HepG2 (cell line): Measurements from ENCODE around the gene SOX9. TPM values are rescaled to one million over a fixed set of nuclear protein-coding genes. Genes with fewer than 3 reads are reported as not detected.
A peak's percentile ranks its signal among the peaks of the same experiment; 100 is the strongest.

Experiments
- ATAC-seq: fragments of 200-7000 bp; cut with Tn5 transposase; 3 replicates; pipeline ENCODE4 v1.9.1; 2020; ENCODE audit warnings: mild to moderate bottlenecking, moderate library complexity
- BruUV-seq: library from RNA; stranded (reverse); fragments of 400-500 nt; replicated peaks from 2 replicates; lab custom pipeline; 2021; lab: Mats Ljungman, UMichigan
- CTCF ChIA-PET: fragments of 300-600 bp; formaldehyde crosslinking; extraction: SDS; loops from one replicate; lab custom pipeline; 2021; ENCODE audit warnings: low total read pairs, inconsistent platforms, low intra/inter-chr PET ratio; lab: Yijun Ruan, JAX
- POLR2A ChIA-PET: fragments of 350-600 bp; sonication (Branson Sonifier 250); formaldehyde crosslinking; loops from one replicate; lab custom pipeline; 2020; ENCODE audit warnings: antibody characterized with exemption, inconsistent platforms; lab: Yijun Ruan, JAX
- DNase-seq: peaks from one replicate; pipeline ENCODE4 v3.0.0-alpha.2; 2015; ENCODE audit warnings: low spot score
- FAIRE-seq: peaks from 3 replicates; lab custom pipeline; 2011; peaks lifted over from hg19 to GRCh38; lab: Jason Lieb, UNC
- H2AFZ ChIP-seq: one replicate; pipeline ENCODE4 v1.6.1; 2011; ENCODE audit warnings: low read length, inconsistent platforms
- H3K27ac ChIP-seq: fragments of 300-600 bp; 3 replicates; pipeline ENCODE4 v1.8.0; 2011; ENCODE audit warnings: mixed run types, mild to moderate bottlenecking, mixed read lengths, low read length, inconsistent platforms; ENCODE audit not compliant: insufficient read depth; ENCODE audit errors: extremely low read length
- H3K27me3 ChIP-seq, 2 experiments: fragments of 200-600 bp in 1 of 2; 2 replicates in 1 of 2; 3 replicates in 1 of 2; pipeline versions ENCODE4 v1.6.0 to v1.8.0; 2011; ENCODE audit warnings: low read length in 2 of 2, mild to moderate bottlenecking in 2 of 2, moderate library complexity in 2 of 2, inconsistent platforms in 1 of 2; ENCODE audit not compliant: insufficient read depth in 2 of 2, control insufficient read depth in 1 of 2
- H3K36me3 ChIP-seq, 2 experiments: fragments of 200-600 bp in 1 of 2; replicated peaks in 1 of 2; 2 replicates in 1 of 2; 3 replicates in 1 of 2; pipeline versions ENCODE4 v1.5.1 to v1.8.0; 2011; ENCODE audit warnings: low read length in 2 of 2, inconsistent platforms in 1 of 2; ENCODE audit not compliant: insufficient read depth in 2 of 2, control insufficient read depth in 1 of 2
- H3K4me1 ChIP-seq: 2 replicates; pipeline ENCODE4 v1.5.1; 2012; ENCODE audit warnings: low read length, inconsistent platforms; ENCODE audit not compliant: insufficient read depth
- H3K4me2 ChIP-seq: 2 replicates; pipeline ENCODE4 v1.6.0; 2011; ENCODE audit warnings: low read depth, low read length, inconsistent platforms
- H3K4me3 ChIP-seq, 3 experiments: fragments of 200-600 bp in 1 of 3; sonication (generic), shearing (Covaris generic) in 1 of 3; replicated peaks in 1 of 3; 2 replicates each; pipeline ENCODE4 v1.5.1; 2011 to 2016; ENCODE audit warnings: low read length in 3 of 3, inconsistent platforms in 2 of 3, low read depth in 2 of 3, mild to moderate bottlenecking in 2 of 3, control low read depth in 1 of 3, mixed read lengths in 1 of 3; ENCODE audit not compliant: insufficient read depth in 1 of 3
- H3K79me2 ChIP-seq: one replicate; pipeline ENCODE4 v1.6.1; 2011; ENCODE audit warnings: low read length, inconsistent platforms; ENCODE audit not compliant: insufficient read depth
- H3K9ac ChIP-seq: 2 replicates; pipeline ENCODE4 v1.6.0; 2011; ENCODE audit warnings: mild to moderate bottlenecking, low read depth, low read length, inconsistent platforms; ENCODE audit not compliant: insufficient read depth
- H3K9me3 ChIP-seq: 2 replicates; pipeline ENCODE4 v1.5.1; 2012; ENCODE audit warnings: mild to moderate bottlenecking, low read length
- H4K20me1 ChIP-seq: 2 replicates; pipeline ENCODE4 v1.6.0; 2011; ENCODE audit warnings: inconsistent platforms, mild to moderate bottlenecking, low read length, moderate library complexity; ENCODE audit not compliant: insufficient read depth
- ARID3A ChIP-seq: IDR thresholded peaks from 2 replicates; pipeline ENCODE4 v1.6.1; 2012; ENCODE audit warnings: low read depth, low read length, improper control_type of control experiment
- ETS1 ChIP-seq: sonication (generic); formaldehyde crosslinking; IDR thresholded peaks from 2 replicates; pipeline ENCODE4 v1.4.0; 2020; ENCODE audit warnings: missing genetic modification reagents
- KMT2A ChIP-seq: sonication (generic); formaldehyde crosslinking; IDR thresholded peaks from 2 replicates; pipeline ENCODE4 v1.4.0; 2020; ENCODE audit warnings: missing genetic modification reagents
- PAF1 ChIP-seq: IDR thresholded peaks from 2 replicates; pipeline ENCODE4 v1.6.1; 2016; ENCODE audit warnings: missing genetic modification reagents, missing compliant biosample characterization
- RNF219 ChIP-seq: sonication (generic); formaldehyde crosslinking; IDR thresholded peaks from 2 replicates; pipeline ENCODE4 v1.5.0; 2020; ENCODE audit warnings: mild to moderate bottlenecking, missing genetic modification reagents
- RXRA ChIP-seq: sonication (generic); formaldehyde crosslinking; IDR thresholded peaks from 2 replicates; pipeline ENCODE4 v1.5.1; 2020; ENCODE audit warnings: missing genetic modification reagents
- SRSF4 ChIP-seq: fragments of 200-400 bp; formaldehyde crosslinking; IDR thresholded peaks from one replicate; pipeline ENCODE4 v1.6.1; 2018; ENCODE audit warnings: mild to moderate bottlenecking, low read depth, low read length, moderate library complexity; ENCODE audit not compliant: poor library complexity, severe bottlenecking
- TCF12 ChIP-seq, 2 experiments: fragments of 450-650 bp in 1 of 2; sonication (generic) in 1 of 2; formaldehyde crosslinking in 1 of 2; IDR thresholded peaks; 2 replicates each; pipeline versions ENCODE4 v1.6.1 to v1.8.0; 2017 to 2022; ENCODE audit warnings: antibody characterized with exemption in 1 of 2, mild to moderate bottlenecking in 1 of 2, missing genetic modification reagents in 1 of 2, moderate library complexity in 1 of 2
- ZFP62 ChIP-seq: sonication (generic); formaldehyde crosslinking; IDR thresholded peaks from 2 replicates; pipeline ENCODE4 v1.4.0; 2020; ENCODE audit warnings: missing genetic modification reagents
- ZHX1 ChIP-seq: sonication (generic); formaldehyde crosslinking; IDR thresholded peaks from 2 replicates; pipeline ENCODE4 v1.8.1; 2022; ENCODE audit warnings: low read depth, mild to moderate bottlenecking, missing genetic modification reagents
- ZNF382 ChIP-seq: sonication (generic); formaldehyde crosslinking; IDR thresholded peaks from 2 replicates; pipeline ENCODE4 v1.5.0; 2020; ENCODE audit warnings: missing genetic modification reagents, mild to moderate bottlenecking, borderline replicate concordance
- ZNF484 ChIP-seq: sonication (generic); formaldehyde crosslinking; IDR thresholded peaks from 2 replicates; pipeline ENCODE4 v1.5.1; 2020; ENCODE audit warnings: mild to moderate bottlenecking, low read depth, missing genetic modification reagents, borderline replicate concordance
- ZNF841 ChIP-seq: sonication (generic); formaldehyde crosslinking; IDR thresholded peaks from 2 replicates; pipeline ENCODE4 v1.8.1; 2023; ENCODE audit warnings: missing genetic modification reagents, borderline replicate concordance
- ZZZ3 ChIP-seq: sonication (generic); formaldehyde crosslinking; IDR thresholded peaks from 2 replicates; pipeline ENCODE4 v1.4.0; 2020; ENCODE audit warnings: missing genetic modification reagents, mild to moderate bottlenecking, borderline replicate concordance
- WGBS: methylation state at CpG from one replicate; pipeline ENCODE4 v1.1.6; 2017; ENCODE audit warnings: low lambda C conversion rate; 5-methylcytosine and 5-hydroxymethylcytosine counted together
- in situ Hi-C: cut with HindIII; loops from 2 replicates; pipeline ENCODE4 v1.10.0; 2017; ENCODE audit warnings: low pct_unique_long_range_greater_than_20kb; ENCODE audit not compliant: extremely low pct_ligation_motif_present
- intact Hi-C: fragments of 100-400 bp; cut with micrococcal nuclease; formaldehyde crosslinking; loops from one replicate; pipeline ENCODE4 v1.10.0; 2022; ENCODE audit not compliant: unreplicated experiment
- polyA plus RNA-seq, 8 experiments: library from polyadenylated mRNA; depleted of rRNA in 3 of 8; stranded (reverse) in 7 of 8; unstranded in 1 of 8; fragments of >200 nt; fragmentation: Illumina TruSeq in 4 of 8; extraction: Trizol in 4 of 8; gene quantifications; 2 replicates each; pipeline versions ENCODE4 v1.2.1 to v1.2.3, GENCODE V29; 2011 to 2016; ENCODE audit warnings: low read depth in 4 of 8, missing spikeins in 1 of 8, mixed read lengths in 1 of 8; ENCODE audit not compliant: insufficient read depth in 1 of 8
- total RNA-seq, 5 experiments: library from RNA; depleted of rRNA; stranded (reverse); fragments of >200 nt; fragmentation: Illumina TruSeq; extraction: Trizol; gene quantifications; 2 replicates each; pipeline ENCODE4 v1.2.3, GENCODE V29; 2016; ENCODE audit warnings: low read depth in 1 of 5

The SOX9 gene
- total and polyA plus RNA-seq, 2 of the 13 experiments (the other 11 are each of a cell fraction or from before 2014, with no cell fraction given) = 16.1 to 27.6 TPM

- Histone ChIP-seq H4K20me1 (peaks cover 41% of the 10 kb centered on the region), H3K9me3 (no peaks in the 10 kb centered on the region), H3K4me3 (peak overlapping the region; percentile 65 to 100 (median 86)), H3K4me2 (peak overlapping the region; percentile 93), H3K27ac (peak overlapping the region; percentile 79), H3K4me1 (peaks cover 38% of the 10 kb centered on the region), H3K79me2 (peaks cover 45% of the 10 kb centered on the region), H2AFZ (peak overlapping the region; percentile 10), H3K27me3 (no peaks in the 10 kb centered on the region; a peak in 1 of 5 replicates), H3K9ac (peak overlapping the region; percentile 75), H3K36me3 (peaks cover 10 to 20% of the 10 kb centered on the region in 2 experiments)
- in situ Hi-C loops = loop anchor here (5.0 to 10.0 kb wide), 5 partner anchors 282 to 1485 kb away; no protein-coding TSS in a partner anchor
- DNase-seq = peak; percentile 79
- FAIRE-seq = peak; percentile 55
- BruUV-seq = no TSS peak
- ChIA-PET POLR2A (interaction anchor here (0.7 to 6.9 kb wide), 75 partner anchors 9 to 646 kb away, joined by 3 to 96 read pairs (median 5); no protein-coding TSS in a partner anchor), CTCF (interaction anchor here (1.4 to 2.3 kb wide), 2 partner anchors 420 to 647 kb away, joined by 4 to 15 read pairs; no protein-coding TSS in a partner anchor)
- intact Hi-C loops = loop anchor here (1.0 to 10.0 kb wide), 10 partner anchors 27 to 1483 kb away; no protein-coding TSS in a partner anchor
- under 1% methylated on average over 41 of the region's 54 CpGs for WGBS
- ATAC-seq = peak; percentile 43
- TF ChIP-seq TCF12 (IDR thresholded peaks at IDR 0.05) (no peak), TCF12 (CRISPR knock-in tag; IDR thresholded peaks at IDR 0.05) (no peak), ZHX1 (CRISPR knock-in tag) (0 out of 2 replicates have a peak, but pooled peaks have one; percentile 45), ZNF484 (CRISPR knock-in tag) (no peak; the same call in 1 of the 2 replicates), ZFP62 (CRISPR knock-in tag) (no peak), ZNF382 (CRISPR knock-in tag) (no peak), RNF219 (CRISPR knock-in tag) (peak; percentile 88), ZNF841 (no peak), ETS1 (CRISPR knock-in tag) (no peak), ARID3A (peak; percentile 6; the same call in 1 of the 2 replicates), ZZZ3 (CRISPR knock-in tag) (no peak), PAF1 (CRISPR knock-in tag) (no peak), SRSF4 (no peak), RXRA (CRISPR knock-in tag) (peak; percentile 74), KMT2A (CRISPR knock-in tag) (peak; percentile 68; the same call in 1 of the 2 replicates)
Measured at GRCh38 chr17:72119873-72120641, 763 bp upstream of the SOX9 start.
